ENCODE data around the gene DDAH1. TPM values are rescaled to one million over a fixed set of nuclear protein-coding genes. Genes with fewer than 3 reads are reported as not detected.

DDAH1 gene
- total RNA-seq, 2 donors from 2014 or later = not detected

DNA sequence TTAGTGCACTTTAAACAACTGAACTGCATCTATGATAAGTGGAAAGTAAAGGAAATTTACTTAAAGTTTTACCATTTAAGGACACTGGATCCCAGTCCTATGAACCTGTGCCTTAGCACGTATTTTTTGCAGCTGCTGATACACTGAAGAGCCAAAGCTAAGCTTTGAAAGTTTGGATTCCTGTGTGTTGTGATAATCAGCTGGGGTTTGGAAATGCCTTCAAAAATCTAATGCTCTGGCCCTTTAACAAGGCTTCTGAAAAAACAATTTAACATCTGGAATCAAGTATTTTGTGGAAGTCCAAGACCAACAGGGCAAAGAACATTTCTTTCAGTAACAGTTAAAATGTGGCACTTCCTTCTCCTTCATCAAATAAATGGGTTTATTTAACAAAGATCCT lies 51.8 kb downstream of the DDAH1 start:
- Mint-ChIP-seq H3K27me3 (peaks cover 3 to 16% of the 10 kb centered on the region in 2 donors), H3K36me3 (no peaks in the 10 kb centered on the region), H3K4me3 (no peak overlapping the region), H3K27ac (no peak overlapping the region), H3K4me1 (ENCODE audit: low read depth in 2 of 2) (no peaks in the 10 kb centered on the region), H3K9me3 (no peaks in the 10 kb centered on the region)
- DNase-seq (ENCODE audit: low spot score) (no peak), ATAC-seq (no peak)

DNA sequence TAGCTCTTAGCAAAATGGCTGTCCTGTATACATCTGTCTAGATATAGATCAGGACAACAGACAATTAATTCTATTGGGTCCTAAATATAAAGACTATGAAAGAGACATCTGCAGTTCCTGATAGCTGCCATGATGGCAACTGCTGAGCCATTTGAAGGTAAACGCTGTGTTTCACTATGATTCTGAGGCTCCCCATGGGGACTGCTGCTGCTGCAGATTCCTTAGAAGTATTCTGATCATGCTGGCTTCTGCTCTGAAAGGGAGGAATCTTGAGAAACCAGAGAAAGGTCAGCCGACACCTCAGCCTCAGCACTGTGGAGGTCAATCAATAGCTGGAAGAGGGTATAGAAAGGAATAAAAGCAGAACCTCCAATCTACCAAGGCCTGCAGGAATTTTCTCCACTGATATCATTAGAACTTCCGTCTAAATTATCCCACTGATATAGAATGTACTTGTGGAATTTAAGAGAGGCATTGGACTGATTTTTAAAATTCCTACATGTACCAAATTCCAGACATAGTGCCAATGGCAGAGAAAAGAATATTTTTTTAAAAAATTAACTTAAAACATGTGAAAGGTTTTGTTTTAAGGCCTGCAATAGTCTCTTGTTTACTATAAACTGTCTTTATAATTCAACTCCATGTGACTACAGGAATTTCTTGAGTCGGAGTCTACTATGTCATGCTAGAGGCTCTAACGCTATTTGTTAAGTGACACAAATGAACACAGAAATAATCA lies 53.2 kb downstream of the DDAH1 start:
- no peaks in the 10 kb centered on the region for H3K36me3 Mint-ChIP-seq
- H3K27me3 Mint-ChIP-seq = peaks cover 3 to 17% of the 10 kb centered on the region in 2 donors
- no peak for ATAC-seq
- DNase-seq (ENCODE audit: low spot score) = no peak
- H3K4me3 Mint-ChIP-seq = no peak overlapping the region
- no peaks in the 10 kb centered on the region for H3K9me3 Mint-ChIP-seq
- no peaks in the 10 kb centered on the region for H3K4me1 Mint-ChIP-seq (ENCODE audit: low read depth in 2 of 2)
- H3K27ac Mint-ChIP-seq = no peak overlapping the region

DNA sequence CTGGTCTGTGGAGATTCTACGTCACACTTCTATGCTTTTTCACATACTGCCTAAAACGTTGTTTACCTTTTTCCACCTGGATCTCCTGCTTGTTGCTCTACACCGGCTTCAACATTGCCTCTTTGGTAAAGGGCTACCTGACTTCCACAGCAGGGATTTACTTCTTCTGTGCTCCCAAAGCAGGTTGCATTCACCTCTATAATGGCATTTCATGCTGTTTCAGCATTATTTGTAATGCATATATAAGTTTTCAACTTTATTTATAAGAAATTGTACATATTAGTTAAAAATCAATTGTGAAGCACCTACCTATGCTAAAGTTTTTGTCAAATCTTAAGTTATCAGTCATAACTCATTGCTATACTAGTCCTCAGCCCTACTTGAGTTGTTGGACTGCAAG lies 55.4 kb downstream of the DDAH1 start:
- no peak for ATAC-seq
- Mint-ChIP-seq H3K4me3 (no peak overlapping the region), H3K27ac (no peak overlapping the region), H3K9me3 (no peaks in the 10 kb centered on the region), H3K27me3 (peaks cover 3 to 17% of the 10 kb centered on the region in 2 donors), H3K4me1 (ENCODE audit: low read depth in 2 of 2) (no peaks in the 10 kb centered on the region), H3K36me3 (no peaks in the 10 kb centered on the region)
- DNase-seq (ENCODE audit: low spot score) = no peak

DNA sequence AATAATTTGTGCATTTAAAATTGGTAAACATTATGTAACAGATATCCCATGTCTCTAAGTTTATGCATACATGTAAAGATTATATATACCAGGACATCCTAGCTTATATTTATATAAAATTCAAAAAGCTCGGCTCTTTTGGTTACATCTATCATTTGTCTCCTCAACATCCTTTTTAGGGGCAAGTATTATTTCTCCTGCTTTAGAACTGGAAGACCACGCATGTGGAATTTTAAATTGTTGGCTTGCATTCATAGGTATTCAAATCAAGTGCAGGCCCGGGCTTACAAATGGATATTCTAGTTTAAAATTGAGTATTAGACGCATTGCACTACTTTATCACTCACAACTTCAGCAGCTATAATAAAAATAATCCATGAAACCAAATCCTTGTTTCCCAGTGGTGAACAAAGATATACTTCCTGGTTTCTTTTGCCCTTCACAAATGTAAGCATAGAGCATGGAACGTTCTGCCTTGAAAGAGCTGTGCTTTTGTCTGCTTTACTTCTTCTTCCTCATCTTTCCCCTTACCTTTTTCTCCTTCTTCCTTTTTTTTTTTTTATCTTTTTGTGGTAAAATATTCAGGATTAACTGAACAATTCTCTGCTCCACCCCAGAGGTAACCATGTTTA lies 57.1 kb downstream of the DDAH1 start:
- Mint-ChIP-seq H3K27me3 (peaks cover 0 to 11% of the 10 kb centered on the region in 2 donors), H3K36me3 (no peaks in the 10 kb centered on the region), H3K27ac (no peak overlapping the region), H3K4me3 (no peak overlapping the region), H3K9me3 (no peaks in the 10 kb centered on the region), H3K4me1 (ENCODE audit: low read depth in 2 of 2) (no peaks in the 10 kb centered on the region)
- no peak for DNase-seq (ENCODE audit: low spot score)
- no peak for ATAC-seq

DNA sequence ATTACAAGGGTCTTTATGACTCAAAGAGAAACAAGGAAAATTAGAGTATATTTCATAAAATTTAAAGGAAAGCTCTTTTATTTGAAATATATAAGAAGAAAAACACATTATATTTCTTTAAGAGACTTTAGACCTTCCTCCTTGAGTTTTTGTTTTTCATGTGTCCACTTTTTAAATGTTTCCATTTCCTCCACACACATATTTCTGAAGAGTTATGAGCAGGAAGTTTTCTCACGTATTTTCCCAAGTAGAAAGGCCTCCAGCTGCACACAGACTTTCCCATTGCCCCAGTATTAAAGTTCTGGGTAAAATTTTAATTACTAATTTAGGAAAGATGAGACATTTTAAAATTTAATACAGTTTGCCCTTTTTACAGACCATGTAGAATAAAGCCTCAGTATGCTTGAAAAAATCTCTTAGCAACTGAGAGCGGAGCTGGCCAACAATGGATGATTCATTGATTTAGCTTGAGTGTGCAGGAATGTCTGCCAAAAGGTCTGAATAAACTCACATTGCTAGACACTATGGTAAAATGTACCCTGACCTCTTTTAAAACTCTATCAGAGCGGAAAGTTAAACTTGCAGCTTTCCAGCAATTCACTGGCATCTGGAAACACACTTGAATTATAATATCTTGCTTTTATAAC lies 57.9 kb downstream of the DDAH1 start:
- H3K36me3 Mint-ChIP-seq = no peaks in the 10 kb centered on the region
- no peaks in the 10 kb centered on the region for H3K4me1 Mint-ChIP-seq (ENCODE audit: low read depth in 2 of 2)
- ATAC-seq (no peak), DNase-seq (ENCODE audit: low spot score) (no peak)
- H3K4me3 Mint-ChIP-seq = no peak overlapping the region
- peaks cover 0 to 4% of the 10 kb centered on the region in 2 donors for H3K27me3 Mint-ChIP-seq
- H3K9me3 Mint-ChIP-seq = no peaks in the 10 kb centered on the region
- no peak overlapping the region for H3K27ac Mint-ChIP-seq

DNA sequence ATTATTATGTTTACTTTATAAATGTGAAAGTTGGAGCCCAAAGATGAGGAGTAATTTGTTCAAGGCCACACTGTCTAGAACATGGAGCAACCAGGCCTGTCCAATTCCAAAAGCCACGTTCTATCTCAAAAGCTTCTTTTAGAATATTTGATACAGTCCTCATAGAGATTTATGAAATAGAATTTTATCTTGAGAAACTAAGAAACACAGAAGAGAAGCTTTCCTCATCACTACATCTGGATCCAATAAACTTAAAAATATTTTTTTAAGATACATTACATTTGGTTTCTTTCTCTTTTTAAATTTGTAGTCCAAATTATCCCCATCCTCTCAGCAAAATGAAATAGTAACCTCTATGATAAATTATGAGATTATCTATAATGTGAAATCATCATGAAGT lies 58.9 kb downstream of the DDAH1 start:
- H3K36me3 Mint-ChIP-seq = no peaks in the 10 kb centered on the region
- H3K27me3 Mint-ChIP-seq = peaks cover 0 to 4% of the 10 kb centered on the region in 2 donors
- DNase-seq (ENCODE audit: low spot score) (no peak), ATAC-seq (no peak)
- H3K4me3 Mint-ChIP-seq = no peak overlapping the region
- H3K4me1 Mint-ChIP-seq (ENCODE audit: low read depth in 2 of 2) = no peaks in the 10 kb centered on the region
- no peaks in the 10 kb centered on the region for H3K9me3 Mint-ChIP-seq
- H3K27ac Mint-ChIP-seq = no peak overlapping the region

DNA sequence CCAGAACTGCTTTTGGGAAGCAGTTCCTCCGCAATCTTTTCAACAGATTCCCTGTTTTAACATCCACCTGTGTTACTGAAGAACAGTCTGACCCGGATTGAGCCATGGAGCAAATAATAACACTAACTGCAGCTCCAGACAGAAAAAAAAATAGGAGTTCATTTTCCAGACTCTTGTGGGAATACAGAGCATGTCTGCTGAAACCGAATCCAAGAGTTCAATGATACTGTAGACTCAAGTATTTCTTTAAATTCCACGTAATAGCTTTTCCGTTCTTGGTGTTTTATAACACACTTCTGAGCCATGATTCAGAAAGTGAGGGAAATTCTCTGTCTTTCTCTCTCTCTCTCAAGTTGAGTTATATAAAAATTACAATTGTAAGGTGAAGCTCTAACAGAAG lies 60.6 kb downstream of the DDAH1 start:
- no peak for ATAC-seq
- Mint-ChIP-seq H3K4me3 (no peak overlapping the region), H3K36me3 (no peaks in the 10 kb centered on the region), H3K27ac (no peak overlapping the region), H3K9me3 (no peaks in the 10 kb centered on the region), H3K27me3 (peaks cover 0 to 4% of the 10 kb centered on the region in 2 donors), H3K4me1 (ENCODE audit: low read depth in 2 of 2) (no peaks in the 10 kb centered on the region)
- DNase-seq (ENCODE audit: low spot score) = no peak

DNA sequence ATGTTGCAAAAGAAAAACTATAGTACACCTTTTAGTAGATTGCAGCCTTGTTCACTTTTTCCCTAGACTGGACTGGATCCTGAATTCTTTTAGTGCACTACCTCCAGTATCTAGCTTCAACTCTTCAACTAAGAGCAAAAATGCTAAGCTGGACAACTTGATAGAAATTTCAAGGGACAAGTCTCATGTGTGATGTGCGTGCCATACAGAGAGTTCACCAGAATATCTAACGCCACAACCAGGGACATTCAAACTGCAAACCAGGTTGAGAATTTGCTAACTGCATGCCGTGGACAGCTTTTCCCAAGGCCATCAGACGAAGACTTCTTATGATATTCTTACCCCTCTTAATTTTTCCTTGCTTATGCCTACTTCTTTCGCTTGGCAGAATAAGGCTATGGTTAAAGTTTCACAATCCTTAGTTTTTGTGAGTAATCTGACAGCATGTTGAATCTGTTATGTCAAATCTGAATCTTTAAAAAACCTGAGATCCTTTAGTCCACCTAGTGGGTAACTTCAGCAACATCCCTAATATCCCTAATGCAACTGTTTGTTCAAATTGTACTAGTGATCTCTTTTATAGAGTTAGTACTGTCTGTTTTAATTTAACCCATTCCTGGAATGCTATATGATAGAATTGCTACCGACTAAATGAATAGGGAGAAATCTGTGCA lies 66.4 kb downstream of the DDAH1 start:
- no peaks in the 10 kb centered on the region for H3K36me3 Mint-ChIP-seq
- H3K27me3 Mint-ChIP-seq = peaks cover 0 to 3% of the 10 kb centered on the region in 2 donors
- no peaks in the 10 kb centered on the region for H3K4me1 Mint-ChIP-seq (ENCODE audit: low read depth in 2 of 2)
- no peak for ATAC-seq
- no peaks in the 10 kb centered on the region for H3K9me3 Mint-ChIP-seq
- no peak overlapping the region for H3K4me3 Mint-ChIP-seq
- no peak overlapping the region for H3K27ac Mint-ChIP-seq
- DNase-seq (ENCODE audit: low spot score) = no peak

DNA sequence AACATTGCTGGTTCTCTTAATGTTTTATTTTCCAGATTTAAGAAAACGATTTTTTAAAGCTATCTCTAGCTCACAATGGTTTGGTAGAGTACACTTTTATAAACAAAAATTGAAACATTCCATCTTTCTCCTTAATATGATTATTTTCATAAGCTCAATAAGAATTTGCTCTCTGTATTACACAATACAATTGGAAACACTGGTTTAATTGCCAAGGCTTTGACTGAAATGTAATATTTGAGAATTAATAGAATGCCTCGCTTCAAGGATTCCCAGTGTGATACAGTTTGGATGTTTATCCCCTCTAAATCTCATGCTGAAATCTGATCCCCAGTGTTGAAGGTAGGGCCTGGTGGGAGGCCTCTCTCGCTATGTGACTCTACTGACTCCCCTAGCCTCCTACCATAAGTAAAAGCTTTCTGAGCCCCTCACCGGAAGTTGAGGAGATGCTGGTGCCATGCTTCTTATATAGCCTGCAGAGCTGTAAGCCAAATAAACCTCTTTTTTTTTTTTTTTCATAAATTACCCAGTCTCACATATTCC lies 67.4 kb downstream of the DDAH1 start:
- no peak for ATAC-seq
- Mint-ChIP-seq H3K4me3 (no peak overlapping the region), H3K36me3 (no peaks in the 10 kb centered on the region), H3K4me1 (ENCODE audit: low read depth in 2 of 2) (no peaks in the 10 kb centered on the region), H3K9me3 (no peaks in the 10 kb centered on the region), H3K27ac (no peak overlapping the region), H3K27me3 (peaks cover 0 to 3% of the 10 kb centered on the region in 2 donors)
- DNase-seq (ENCODE audit: low spot score) = no peak

DNA sequence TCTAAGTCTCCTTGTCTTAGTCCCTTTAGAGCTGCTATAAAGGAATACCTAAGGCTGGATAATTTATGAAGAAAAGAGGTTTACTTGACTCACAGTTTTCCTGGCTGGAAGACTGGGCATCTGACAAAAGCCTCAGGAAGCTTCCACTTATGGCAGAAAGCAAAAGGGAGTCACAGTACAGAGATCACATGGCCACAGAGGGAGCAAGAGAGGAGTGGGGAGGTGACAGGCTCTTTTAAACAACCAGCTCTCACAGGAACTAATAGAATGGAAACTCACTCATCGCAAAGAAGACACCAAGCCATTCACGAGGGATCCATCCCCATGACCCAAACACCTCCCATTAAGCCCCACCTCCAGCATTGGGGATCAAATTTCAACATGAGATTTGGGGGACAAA lies 68.8 kb downstream of the DDAH1 start:
- Mint-ChIP-seq H3K4me1 (ENCODE audit: low read depth in 2 of 2) (no peaks in the 10 kb centered on the region), H3K27me3 (peaks cover 0 to 3% of the 10 kb centered on the region in 2 donors), H3K4me3 (no peak overlapping the region), H3K9me3 (no peaks in the 10 kb centered on the region), H3K27ac (no peak overlapping the region), H3K36me3 (no peaks in the 10 kb centered on the region)
- DNase-seq (ENCODE audit: low spot score) = no peak
- no peak for ATAC-seq

DNA sequence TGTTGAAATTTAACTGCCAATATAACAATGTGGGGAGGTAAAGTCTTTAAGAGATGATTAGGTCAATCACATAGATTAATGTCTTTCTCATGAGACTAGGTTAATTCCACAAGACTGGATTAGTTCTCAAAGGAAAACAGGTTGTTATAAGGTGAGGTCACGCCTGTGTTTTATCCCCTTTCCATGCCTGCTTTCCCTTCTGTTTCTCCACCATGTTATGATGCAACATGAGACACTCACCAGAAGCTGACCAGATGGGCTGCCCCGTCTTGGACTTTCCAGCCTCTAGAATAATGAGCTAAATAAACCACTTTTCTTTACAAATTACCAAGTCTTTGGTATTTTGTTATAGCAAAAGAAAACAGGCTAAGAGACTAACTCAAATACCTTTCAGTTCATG lies 70.8 kb downstream of the DDAH1 start:
- no peaks in the 10 kb centered on the region for H3K4me1 Mint-ChIP-seq (ENCODE audit: low read depth in 2 of 2)
- H3K27ac Mint-ChIP-seq = no peak overlapping the region
- DNase-seq (ENCODE audit: low spot score) (no peak), ATAC-seq (no peak)
- no peak overlapping the region for H3K4me3 Mint-ChIP-seq
- peaks cover 0 to 7% of the 10 kb centered on the region in 2 donors for H3K27me3 Mint-ChIP-seq
- no peaks in the 10 kb centered on the region for H3K36me3 Mint-ChIP-seq
- no peaks in the 10 kb centered on the region for H3K9me3 Mint-ChIP-seq

DNA sequence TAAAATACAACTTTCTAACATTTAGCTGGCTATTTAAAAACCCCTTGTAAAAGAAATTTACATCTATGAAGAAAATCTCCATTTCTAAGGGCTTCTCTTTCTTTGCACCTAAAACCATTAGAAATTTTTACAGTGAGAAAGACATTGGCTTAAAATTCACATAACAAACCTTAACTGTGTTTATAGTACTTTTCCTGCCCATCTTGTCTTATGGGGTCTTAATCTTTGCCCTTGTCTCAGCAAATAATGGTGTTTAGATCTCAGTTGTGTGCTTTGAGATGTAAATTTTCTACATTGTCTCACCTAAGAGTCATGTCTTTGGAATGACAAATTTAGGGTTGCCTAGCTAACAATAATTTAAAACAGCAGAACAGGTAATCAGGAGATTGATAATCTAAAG lies 71.5 kb downstream of the DDAH1 start:
- DNase-seq (ENCODE audit: low spot score) = no peak
- Mint-ChIP-seq H3K36me3 (no peaks in the 10 kb centered on the region), H3K27ac (no peak overlapping the region), H3K4me3 (no peak overlapping the region), H3K9me3 (no peaks in the 10 kb centered on the region), H3K4me1 (ENCODE audit: low read depth in 2 of 2) (no peaks in the 10 kb centered on the region), H3K27me3 (peaks cover 0 to 7% of the 10 kb centered on the region in 2 donors)
- no peak for ATAC-seq

DNA sequence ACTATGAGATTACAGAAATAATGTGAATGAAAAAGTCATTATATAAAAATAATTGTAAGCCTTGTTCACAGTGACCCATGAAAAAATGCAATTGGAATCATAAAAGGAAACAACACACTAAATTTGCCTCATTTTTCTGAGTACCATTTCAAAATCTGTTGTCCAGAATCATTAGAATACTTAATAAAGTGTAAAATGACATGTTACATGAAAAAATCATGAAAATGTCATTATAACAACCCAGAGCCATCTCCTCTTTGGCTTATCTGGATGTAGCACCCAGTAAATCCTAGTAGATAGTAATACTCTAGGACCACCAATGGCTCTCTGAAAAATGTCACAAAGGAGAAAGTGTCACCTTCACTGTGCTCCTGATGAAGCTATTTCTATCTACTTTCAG lies 76.5 kb downstream of the DDAH1 start:
- DNase-seq (ENCODE audit: low spot score) (no peak), ATAC-seq (no peak)
- peaks cover 3% of the 10 kb centered on the region for H3K9me3 Mint-ChIP-seq
- no peak overlapping the region for H3K27ac Mint-ChIP-seq
- H3K4me1 Mint-ChIP-seq (ENCODE audit: low read depth in 2 of 2) = no peaks in the 10 kb centered on the region
- H3K4me3 Mint-ChIP-seq = no peak overlapping the region
- H3K27me3 Mint-ChIP-seq = peaks cover 22 to 26% of the 10 kb centered on the region in 2 donors
- H3K36me3 Mint-ChIP-seq = peaks cover 8% of the 10 kb centered on the region

DNA sequence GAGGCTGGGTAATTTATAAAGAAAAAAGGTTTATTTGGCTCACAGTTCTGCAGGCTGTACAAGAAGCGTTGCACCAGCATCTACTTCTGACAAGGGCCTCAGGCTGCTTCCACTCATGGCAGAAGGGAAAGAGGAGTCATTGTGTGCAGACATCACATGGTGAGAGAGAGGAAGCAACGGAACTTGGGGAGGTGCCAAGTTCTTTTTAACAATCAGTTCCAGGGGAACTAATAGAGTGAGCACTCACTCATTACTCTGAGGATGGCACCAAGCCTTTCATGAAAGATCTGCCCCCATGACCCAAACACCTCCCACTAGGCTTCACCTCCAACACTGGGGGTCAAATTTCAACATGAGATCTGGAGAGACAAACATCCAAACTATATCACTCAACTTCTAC lies 77.2 kb downstream of the DDAH1 start:
- no peak overlapping the region for H3K4me3 Mint-ChIP-seq
- no peak overlapping the region for H3K27ac Mint-ChIP-seq
- no peak for ATAC-seq

More for the DNA sequence above, 77.2 kb downstream of the DDAH1 start:
- Mint-ChIP-seq H3K27me3 (peaks cover 22 to 32% of the 10 kb centered on the region in 2 donors), H3K4me1 (ENCODE audit: low read depth in 2 of 2) (no peaks in the 10 kb centered on the region), H3K9me3 (peaks cover 7% of the 10 kb centered on the region), H3K36me3 (peaks cover 8% of the 10 kb centered on the region)
- DNase-seq (ENCODE audit: low spot score) = no peak
